ENCODE measurements around the gene LBR.

LBR gene

GRCh38 chr1:225445639-225446594 lies 18.1 kb upstream of the LBR start:
- DNase-seq (ENCODE audit: low spot score): no peak

DNA sequence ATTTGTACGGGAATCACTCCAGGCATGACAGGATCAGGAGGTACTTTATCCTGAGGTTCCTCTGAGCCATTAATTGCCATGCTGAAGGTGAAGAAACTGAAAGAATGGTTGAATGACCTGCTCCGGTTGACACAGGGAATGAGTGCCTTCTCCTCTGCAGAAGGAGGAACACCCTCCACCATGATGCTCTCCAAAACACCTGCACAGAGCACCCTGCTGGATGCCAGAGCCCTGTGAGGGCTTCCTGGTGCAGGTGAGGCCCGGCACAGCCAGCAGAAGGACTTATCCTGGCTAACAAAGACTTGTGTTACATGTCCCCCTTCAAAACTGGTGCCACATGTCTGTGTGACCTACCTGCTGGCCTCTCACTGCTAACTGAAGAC lies 14.3 kb upstream of the LBR start:
- no peak for DNase-seq (ENCODE audit: low spot score)

DNA sequence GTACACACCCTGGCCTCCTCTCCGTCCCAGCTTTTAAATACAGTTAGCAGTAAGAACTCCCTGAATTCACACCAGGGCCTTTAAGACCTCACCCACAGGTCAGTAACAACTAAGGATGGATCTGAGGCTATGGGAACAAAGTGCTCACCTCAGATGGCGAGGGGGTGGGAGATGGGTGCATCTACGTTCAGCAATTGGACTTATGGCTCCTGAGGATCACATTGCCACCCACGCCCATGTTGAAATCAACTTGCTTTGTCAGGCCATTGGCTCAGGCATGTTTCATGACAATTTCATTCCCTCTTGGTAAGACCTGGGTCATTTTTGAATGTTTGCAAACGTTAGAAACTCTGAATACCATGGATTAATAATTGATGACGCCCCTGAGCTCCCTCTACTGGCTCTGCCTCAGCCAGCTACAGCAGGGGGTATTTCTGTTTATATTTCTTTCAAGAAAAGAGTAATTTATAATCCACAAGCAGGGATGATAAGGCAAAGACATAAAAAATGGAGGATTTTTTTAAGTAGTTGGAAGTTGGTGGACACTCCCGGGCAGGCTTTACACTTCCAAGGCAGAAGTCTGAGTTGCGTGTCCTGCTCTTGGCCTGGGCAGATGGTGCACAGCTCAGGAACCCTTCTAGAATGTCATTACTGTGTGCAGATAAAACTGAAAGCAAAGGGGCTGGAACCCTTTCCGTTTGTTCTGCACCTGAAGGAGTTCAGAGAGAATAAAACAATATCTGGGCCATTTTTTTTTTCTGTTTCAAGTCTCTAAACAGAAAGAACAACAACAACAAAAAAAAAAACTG lies 13.7 kb upstream of the LBR start:
- DNase-seq (ENCODE audit: low spot score): peak; percentile 73

GRCh38 chr1:225440380-225441221 lies 12.8 kb upstream of the LBR start:
- no peak for DNase-seq (ENCODE audit: low spot score)

- DNase-seq (ENCODE audit: low spot score): no peak
These were observed 10.0 kb upstream of the LBR start for GRCh38 chr1:225437710-225438437.

- DNase-seq (ENCODE audit: low spot score): no peak
These were observed 8.1 kb upstream of the LBR start for GRCh38 chr1:225435957-225436392.

- no peak for DNase-seq (ENCODE audit: low spot score)
These were observed 7.6 kb upstream of the LBR start for GRCh38 chr1:225435487-225435886.

- no peak for DNase-seq (ENCODE audit: low spot score)
These were observed 7.2 kb upstream of the LBR start for GRCh38 chr1:225435076-225435475.

GRCh38 chr1:225434046-225434445 lies 6.2 kb upstream of the LBR start:
- DNase-seq (ENCODE audit: low spot score): no peak

- no peak for DNase-seq (ENCODE audit: low spot score)
These were observed 3.4 kb upstream of the LBR start for GRCh38 chr1:225431081-225431863.

- DNase-seq (ENCODE audit: low spot score): no peak
These were observed 2.5 kb upstream of the LBR start for GRCh38 chr1:225430301-225430700.

DNA sequence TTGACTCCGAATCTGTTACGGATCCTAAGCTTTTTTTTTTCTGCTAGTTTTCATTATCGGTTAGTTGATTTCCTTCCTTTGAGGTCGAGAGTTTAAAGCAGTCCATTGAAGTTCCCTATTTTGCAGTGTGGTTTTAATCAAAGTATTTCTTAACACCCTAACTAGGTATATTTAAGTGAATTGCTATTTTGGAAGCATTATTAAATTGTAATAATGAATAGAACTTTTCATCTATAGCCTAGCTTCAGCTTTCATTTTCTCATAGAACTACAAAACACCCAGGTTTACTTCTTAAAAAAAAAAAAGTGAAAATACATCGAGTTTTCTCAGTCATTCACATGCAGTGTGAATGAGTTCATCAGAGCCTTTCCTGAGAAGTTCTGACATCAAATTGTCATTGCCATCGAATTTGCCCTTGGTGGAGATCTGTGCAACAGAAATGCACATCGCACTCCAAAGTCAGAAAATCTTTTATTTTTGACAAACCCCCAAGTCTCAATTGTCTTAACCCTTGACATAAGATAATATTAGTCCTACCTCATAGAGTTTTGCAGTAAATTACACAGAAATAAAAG lies 1.1 kb upstream of the LBR start:
- DNase-seq (ENCODE audit: low spot score): no peak

DNA sequence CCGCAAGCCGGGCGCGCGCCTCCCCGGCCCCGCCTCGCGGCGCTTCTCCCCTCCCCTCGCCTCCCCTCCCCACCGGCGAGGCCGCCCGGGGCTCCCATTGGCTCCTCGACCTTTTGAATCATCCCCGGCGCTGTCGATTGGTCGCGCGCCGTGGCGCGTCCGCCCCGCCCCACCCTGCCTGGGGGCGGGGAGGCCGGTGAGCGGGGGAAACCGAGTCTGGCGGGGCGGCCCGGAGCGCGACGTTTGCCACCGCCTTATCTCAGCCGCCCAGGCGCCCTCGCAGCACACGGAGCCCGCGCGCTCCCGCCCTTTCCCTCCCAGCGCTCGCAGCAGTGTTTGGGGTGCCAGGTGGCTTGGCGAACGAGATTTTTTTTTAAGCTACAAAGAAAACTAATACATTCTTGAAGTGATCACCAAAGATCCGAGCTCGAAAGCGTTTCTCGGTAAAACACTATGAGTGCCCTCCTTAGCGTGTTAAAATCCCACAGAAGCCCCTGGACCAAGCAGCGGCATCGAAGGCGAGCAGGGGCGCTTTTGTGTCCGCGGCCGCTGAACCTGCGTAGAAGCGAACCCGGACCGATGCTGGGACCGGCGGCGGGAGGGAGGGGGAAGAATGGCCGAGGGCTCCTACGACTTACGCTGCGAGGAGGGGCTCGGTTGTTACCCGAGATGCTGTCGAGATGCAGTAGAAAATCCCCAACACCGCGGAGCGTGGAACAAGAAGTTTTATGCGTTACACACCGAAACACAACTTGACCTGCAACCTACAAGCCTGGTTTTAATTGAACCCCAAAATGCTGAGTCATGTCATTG lies 436 bp upstream of the LBR start:
- peak; percentile 98 for DNase-seq (ENCODE audit: low spot score)

DNA sequence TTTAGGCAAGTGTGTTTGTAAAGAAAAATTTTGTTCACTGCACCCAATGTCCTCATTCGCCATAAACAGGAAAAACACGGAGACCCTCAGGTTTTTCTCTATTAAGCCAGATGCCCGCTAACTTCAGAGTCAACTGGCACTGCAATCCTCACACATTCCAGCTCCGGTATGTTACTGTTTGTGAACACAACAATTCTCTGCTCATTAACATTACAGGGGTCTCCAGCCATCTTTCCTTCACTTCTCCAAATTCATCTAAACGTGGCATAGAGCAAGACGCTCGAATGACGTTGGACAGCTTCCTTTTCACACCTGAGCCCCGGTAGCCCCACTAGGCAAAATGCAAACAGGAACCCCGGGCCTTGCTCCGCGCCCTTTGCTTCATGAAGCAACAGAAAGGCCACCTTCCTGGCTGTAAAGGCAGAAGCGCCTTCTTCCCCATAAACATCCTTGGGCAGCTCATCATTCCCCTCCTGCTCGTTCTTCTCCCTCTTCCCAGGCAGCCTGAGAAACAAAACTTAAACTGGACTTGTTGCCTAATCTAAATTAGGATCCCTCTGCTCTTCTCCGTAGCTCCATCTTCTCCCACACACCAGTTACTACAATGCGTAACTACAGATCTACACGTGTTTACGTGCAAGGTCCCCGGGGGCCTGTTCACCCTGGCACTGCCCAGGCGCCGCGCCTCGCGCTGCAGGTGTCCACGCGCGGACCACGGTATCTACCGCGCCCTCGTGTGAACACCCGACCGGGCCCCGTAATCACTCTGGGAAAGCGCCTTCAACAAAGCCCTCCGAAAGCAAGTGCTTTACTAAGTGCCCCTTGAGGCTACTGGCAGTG lies 1.2 kb downstream of the LBR start:
- DNase-seq (ENCODE audit: low spot score): no peak

- DNase-seq (ENCODE audit: low spot score): no peak
These were observed 2.5 kb downstream of the LBR start for GRCh38 chr1:225425201-225425786.

DNA sequence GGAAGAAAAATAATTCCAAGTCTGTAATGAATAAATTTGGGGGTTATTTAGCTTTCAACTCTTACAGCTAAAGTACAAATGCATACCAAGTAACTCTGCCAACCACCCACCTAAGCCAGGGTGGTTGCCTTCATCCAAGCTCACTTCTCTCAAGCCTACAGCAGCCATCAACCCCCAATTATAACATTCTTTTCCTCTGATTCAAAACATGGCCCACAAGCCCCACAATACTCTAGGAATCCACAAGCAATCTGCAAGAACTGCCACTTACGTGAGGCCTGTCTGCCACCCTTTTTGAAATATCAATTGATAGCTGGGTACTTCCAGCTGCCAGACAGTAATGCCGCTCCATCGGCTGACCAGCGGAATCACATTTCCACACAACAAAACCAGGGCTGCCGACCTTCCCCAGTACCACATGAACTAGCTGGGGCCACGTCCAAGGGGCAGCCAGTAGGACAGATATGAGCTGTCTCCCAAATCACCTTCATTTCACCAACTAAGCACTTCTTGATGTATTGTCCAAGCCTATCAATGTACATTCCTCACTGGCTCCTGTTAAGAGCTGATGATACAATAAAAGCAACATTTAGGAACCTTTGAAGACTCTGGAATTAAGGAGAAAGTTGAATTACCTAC lies 3.2 kb downstream of the LBR start:
- DNase-seq (ENCODE audit: low spot score): no peak

- no peak for DNase-seq (ENCODE audit: low spot score)
These were observed 4.4 kb downstream of the LBR start for GRCh38 chr1:225423518-225423855.

All from HuH-7 (cell line).